Ovary (tissue), 9 donors: Measurements from ENCODE around the gene MRTFA. TPM values are rescaled to one million over a fixed set of nuclear protein-coding genes. Genes with fewer than 3 reads are reported as not detected.

Experiments
- DNase-seq, 5 donors: peaks; one replicate each; pipeline ENCODE4 v3.0.0-alpha.2; 2019 to 2020
- H3K27ac ChIP-seq, 2 donors: fragments of 200-600 bp; one replicate each; pipeline versions ENCODE4 v1.5.1 to v1.8.0; 2019 to 2022
- H3K27me3 ChIP-seq: fragments of 200-600 bp; one replicate; pipeline ENCODE4 v1.8.0; 2022
- H3K36me3 ChIP-seq: fragments of 200-600 bp; sonication (generic); one replicate; pipeline ENCODE4 v1.5.1; 2019
- H3K4me1 ChIP-seq: one replicate; pipeline ENCODE4 v1.8.1; 2013; ENCODE audit warnings: mild to moderate bottlenecking, moderate library complexity; ENCODE audit not compliant: insufficient read depth
- H3K4me3 ChIP-seq: fragments of 200-600 bp; sonication (generic); one replicate; pipeline ENCODE4 v1.5.1; 2017
- H3K9me3 ChIP-seq, 2 donors: fragments of 200-600 bp in 1 of 2; sonication (generic) in 1 of 2; one replicate each; pipeline versions ENCODE4 v1.5.1 to v1.8.1; 2013 to 2019; ENCODE audit warnings: mild to moderate bottlenecking in 1 of 2, moderate library complexity in 1 of 2
- EP300 ChIP-seq: sonication (generic); formaldehyde crosslinking; IDR thresholded peaks from one replicate; pipeline ENCODE4 v1.6.1; 2017; ENCODE audit warnings: antibody characterized with exemption
- POLR2A ChIP-seq: fragments of 450-650 bp; IDR thresholded peaks from one replicate; pipeline ENCODE4 v1.6.1; 2017; ENCODE audit warnings: antibody characterized with exemption, mild to moderate bottlenecking, moderate library complexity
- WGBS, 3 donors: extraction: QIAGEN DNeasy Blood & Tissue Kit in 1 of 3; methylation state at CpG; one replicate each; pipeline versions ENCODE4 v1.1.5 to v1.1.7; 2013 to 2017; 5-methylcytosine and 5-hydroxymethylcytosine counted together
- intact Hi-C, 4 donors: fragments of 100-400 bp; cut with DNase I; formaldehyde crosslinking; loops; one replicate each; pipeline versions ENCODE4 v1.11.0 to v1.15.1; 2022 to 2023
- polyA plus RNA-seq, 2 donors: library from polyadenylated mRNA; stranded (reverse); fragments of 200-250 nt in 1 of 2; fragments of 350-450 nt in 1 of 2; fragmentation: Illumina TruSeq in 1 of 2; extraction: RNeasy Lipid Tissue Mini Kit (QIAGEN cat#74804) in 1 of 2; gene quantifications; one replicate each; pipeline ENCODE4 v1.2.3, GENCODE V29; 2013 to 2014
- total RNA-seq, 7 donors: library from RNA; depleted of rRNA in 2 of 7; stranded (reverse); fragments of >200 nt in 2 of 7; fragmentation: NEBNext Ultra II Directional in 3 of 7; extraction: Animal tissue kit (Norgen Biotek cat#: 25700) in 3 of 7; gene quantifications; one replicate each; pipeline versions ENCODE4 v1.1.0 to v1.2.4, GENCODE V29; 2016 to 2023
- TF ChIP-seq, protein P1 (sequence below), 3 donors: fragments of 450-650 bp in 2 of 3; fragments of 200-600 bp in 1 of 3; IDR thresholded peaks; one replicate each; pipeline versions ENCODE4 v1.5.1 to v1.8.0; 2016 to 2022; ENCODE audit warnings: antibody characterized with exemption in 3 of 3, mild to moderate bottlenecking in 1 of 3
- donor health status: DM: no; HTN: no; CAD: no; lungs with moderate emphysema.
- donor health status: DM: no; HTN: no; CAD: no.
- donor health status: Bipolar disorder and iron deficiency.
- donor health status: DM: yes; HTN: yes; CAD: no.
- donor health status: DM: no; HTN: no; CAD: no.
- donor health status: DM: yes; HTN: yes; CAD: no.

The MRTFA gene
- total and polyA plus RNA-seq, 9 donors, result 15.4 to 59.7 (median 54.9) TPM

DNA sequence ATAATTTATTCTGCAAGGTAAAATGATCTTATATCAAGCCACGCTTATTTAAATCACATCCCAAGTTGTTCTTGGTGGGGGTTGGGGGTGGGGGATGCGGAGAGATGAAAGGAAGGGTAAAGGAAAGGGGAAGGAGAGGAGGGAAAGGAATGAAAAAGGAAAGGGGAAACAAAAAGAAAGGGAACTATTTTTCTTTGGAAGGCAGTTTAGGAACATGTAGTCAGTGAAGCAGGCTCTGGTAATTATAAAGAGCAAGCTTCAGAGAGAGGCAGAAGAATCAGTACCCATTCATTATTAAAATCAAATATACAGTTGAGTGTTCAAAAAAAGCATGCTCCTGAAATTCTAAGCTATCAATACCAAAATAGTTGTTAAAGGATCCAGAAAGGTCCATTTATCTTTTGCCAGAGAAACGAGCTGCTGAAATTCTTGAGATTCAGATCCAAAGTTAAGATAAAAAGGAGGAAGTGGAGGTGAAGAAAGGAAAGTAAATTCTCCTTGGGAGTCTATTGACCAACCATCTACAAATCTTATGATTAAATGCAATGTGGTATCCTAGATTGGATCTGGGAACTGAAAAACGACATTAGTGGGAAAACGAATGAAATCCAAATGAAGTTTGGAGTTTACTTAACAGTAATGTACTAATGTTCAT is 158.7 kb downstream of the MRTFA start:
- WGBS, 3 donors, result 53 to 61% (median 57%) methylated on average over 5 of the region's 5 CpGs
- H3K27ac ChIP-seq, result no peak overlapping the region

DNA sequence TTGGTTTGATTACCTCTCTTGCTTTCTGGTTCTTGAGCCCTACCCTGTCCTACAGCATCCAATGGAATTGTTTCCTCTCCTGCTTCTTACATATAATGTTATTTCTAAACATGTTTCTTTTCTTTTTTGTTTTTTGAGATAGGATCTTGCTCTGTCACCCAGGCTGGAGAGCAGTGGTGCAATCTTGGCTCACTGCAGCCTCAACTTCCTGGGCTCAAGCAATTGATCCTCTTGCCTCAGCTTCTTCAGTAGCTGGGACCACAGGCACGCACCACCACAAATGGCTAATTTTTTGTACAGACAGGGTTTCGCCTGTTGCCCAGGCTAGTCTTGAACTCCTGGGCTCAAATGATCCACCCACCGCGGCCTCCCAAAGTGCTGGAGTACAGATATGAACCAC is 160.2 kb downstream of the MRTFA start:
- intact Hi-C loops, result no loop called here
- H3K4me3 ChIP-seq, result no peak overlapping the region
- no peak for DNase-seq
- H3K27me3 ChIP-seq, result no peaks in the 10 kb centered on the region
- no peak overlapping the region for H3K27ac ChIP-seq
- TF ChIP-seq, protein P1, sequence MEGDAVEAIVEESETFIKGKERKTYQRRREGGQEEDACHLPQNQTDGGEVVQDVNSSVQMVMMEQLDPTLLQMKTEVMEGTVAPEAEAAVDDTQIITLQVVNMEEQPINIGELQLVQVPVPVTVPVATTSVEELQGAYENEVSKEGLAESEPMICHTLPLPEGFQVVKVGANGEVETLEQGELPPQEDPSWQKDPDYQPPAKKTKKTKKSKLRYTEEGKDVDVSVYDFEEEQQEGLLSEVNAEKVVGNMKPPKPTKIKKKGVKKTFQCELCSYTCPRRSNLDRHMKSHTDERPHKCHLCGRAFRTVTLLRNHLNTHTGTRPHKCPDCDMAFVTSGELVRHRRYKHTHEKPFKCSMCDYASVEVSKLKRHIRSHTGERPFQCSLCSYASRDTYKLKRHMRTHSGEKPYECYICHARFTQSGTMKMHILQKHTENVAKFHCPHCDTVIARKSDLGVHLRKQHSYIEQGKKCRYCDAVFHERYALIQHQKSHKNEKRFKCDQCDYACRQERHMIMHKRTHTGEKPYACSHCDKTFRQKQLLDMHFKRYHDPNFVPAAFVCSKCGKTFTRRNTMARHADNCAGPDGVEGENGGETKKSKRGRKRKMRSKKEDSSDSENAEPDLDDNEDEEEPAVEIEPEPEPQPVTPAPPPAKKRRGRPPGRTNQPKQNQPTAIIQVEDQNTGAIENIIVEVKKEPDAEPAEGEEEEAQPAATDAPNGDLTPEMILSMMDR (IDR thresholded peaks at IDR 0.05), result no peak
- no peak for TF ChIP-seq EP300
- no peak for TF ChIP-seq POLR2A
- H3K4me1 ChIP-seq, result peaks cover 8% of the 10 kb centered on the region
- H3K9me3 ChIP-seq, result no peaks in the 10 kb centered on the region
- no peaks in the 10 kb centered on the region for H3K36me3 ChIP-seq
- 84 to 98% (median 97%) methylated on average over 4 of the region's 4 CpGs for WGBS, 3 donors

More for the DNA sequence above, 158.7 kb downstream of the MRTFA start:
- H3K27me3 ChIP-seq, result no peaks in the 10 kb centered on the region
- no peaks in the 10 kb centered on the region for H3K9me3 ChIP-seq
- H3K4me3 ChIP-seq, result no peak overlapping the region
- no peak for DNase-seq
- no peaks in the 10 kb centered on the region for H3K36me3 ChIP-seq
- intact Hi-C loops, result loop anchor here in 1 of 4 donors (2.0 kb wide), 1 partner anchor 17 kb away; no protein-coding TSS in a partner anchor
- peaks cover 8% of the 10 kb centered on the region for H3K4me1 ChIP-seq
- TF ChIP-seq EP300 (no peak), POLR2A (no peak)
- TF ChIP-seq, protein P1 (IDR thresholded peaks at IDR 0.05), result no peak

- intact Hi-C loops, result no loop called here
- no peak for DNase-seq
- Histone ChIP-seq H3K27me3 (no peaks in the 10 kb centered on the region), H3K9me3 (no peaks in the 10 kb centered on the region), H3K36me3 (no peaks in the 10 kb centered on the region), H3K27ac (no peak overlapping the region), H3K4me3 (no peak overlapping the region), H3K4me1 (peaks cover 8% of the 10 kb centered on the region)
- TF ChIP-seq EP300 (no peak), POLR2A (no peak)
- TF ChIP-seq, protein P1 (IDR thresholded peaks at IDR 0.05), result no peak
Measured at GRCh38 chr22:40473703-40474102, 162.8 kb downstream of the MRTFA start.

- H3K4me3 ChIP-seq, result no peak overlapping the region
- WGBS, 3 donors, result 33 to 63% (median 50%) methylated on average over 1 of the region's 1 CpG
- H3K36me3 ChIP-seq, result no peaks in the 10 kb centered on the region
- TF ChIP-seq, protein P1 (IDR thresholded peaks at IDR 0.05), result no peak
- TF ChIP-seq POLR2A (no peak), EP300 (no peak)
- no peak overlapping the region for H3K27ac ChIP-seq
- peaks cover 6% of the 10 kb centered on the region for H3K4me1 ChIP-seq
- intact Hi-C loops, result no loop called here
- no peak for DNase-seq
- no peaks in the 10 kb centered on the region for H3K27me3 ChIP-seq
- no peaks in the 10 kb centered on the region for H3K9me3 ChIP-seq
Measured at GRCh38 chr22:40472579-40472978, 163.9 kb downstream of the MRTFA start.
